RPMI8226 (cell line): Measurements from ENCODE around the gene PTPRK.

Experiments
- DNase-seq: peaks from one replicate; pipeline ENCODE4 v3.0.0-alpha.2; 2015

Gene PTPRK

GRCh38 chr6:128280066-128280465, 240.3 kb downstream of the PTPRK start:
- no peak for DNase-seq

DNA sequence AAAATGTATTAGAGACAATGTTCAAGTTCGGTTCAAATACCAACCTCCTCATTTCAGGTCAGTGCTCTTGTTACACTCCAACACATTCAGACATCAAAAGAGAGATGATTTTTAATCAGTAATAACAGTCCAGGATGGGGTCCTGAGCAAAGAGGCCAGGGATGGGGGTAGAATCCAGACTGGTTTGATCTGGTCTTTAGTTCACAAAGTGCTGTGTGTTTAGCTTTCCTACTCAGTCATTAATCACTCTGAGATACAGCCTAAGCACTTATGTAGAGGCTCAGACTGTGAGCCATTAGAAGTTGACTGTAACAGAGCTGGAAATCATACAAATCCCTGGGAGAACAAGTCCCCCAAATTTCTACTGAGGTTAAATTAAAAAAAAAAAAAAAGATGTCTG, 241.6 kb downstream of the PTPRK start:
- no peak for DNase-seq

- no peak for DNase-seq
Measured at GRCh38 chr6:128277379-128277778, 243.0 kb downstream of the PTPRK start.

- DNase-seq, result no peak
Measured at GRCh38 chr6:128276311-128276710, 244.1 kb downstream of the PTPRK start.

DNA sequence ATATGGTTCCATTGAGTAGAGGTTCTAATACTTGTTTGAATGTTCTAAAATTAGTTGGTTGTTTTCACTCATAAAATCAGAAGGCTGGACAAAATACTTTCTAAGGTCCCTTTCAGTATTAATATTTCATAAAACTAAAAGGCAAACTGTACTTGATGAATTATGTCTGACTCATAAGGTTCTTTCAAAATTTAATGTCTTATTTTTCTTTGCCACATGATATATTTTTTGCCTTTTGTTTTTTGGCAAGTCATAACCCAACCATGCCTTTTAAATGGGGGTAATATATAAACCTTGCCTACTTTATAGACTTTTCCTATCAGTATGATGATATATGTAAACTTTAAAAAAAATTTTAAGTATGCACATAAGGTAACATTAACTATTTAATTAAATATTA, 244.7 kb downstream of the PTPRK start:
- no peak for DNase-seq

GRCh38 chr6:128275030-128275429, 245.4 kb downstream of the PTPRK start:
- no peak for DNase-seq

DNA sequence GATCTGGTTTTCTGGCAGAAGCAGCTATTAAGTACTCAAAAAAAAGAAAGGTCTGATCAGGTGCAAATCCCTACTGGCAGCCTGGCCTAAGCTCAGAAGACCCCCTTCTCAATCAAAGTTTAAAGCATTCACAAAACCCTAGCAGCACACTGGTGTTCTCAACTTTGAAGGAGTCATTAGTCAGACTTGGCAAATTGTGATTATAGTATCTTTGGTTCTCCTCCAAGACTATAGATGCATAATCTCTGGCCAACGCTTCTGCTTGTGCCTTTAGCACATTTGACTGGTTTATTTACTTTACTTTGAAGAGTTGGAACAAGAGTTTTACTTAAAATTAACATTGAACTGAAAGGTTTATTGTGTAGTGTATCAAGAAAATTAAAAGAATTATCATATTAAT, 248.9 kb downstream of the PTPRK start:
- no peak for DNase-seq

DNA sequence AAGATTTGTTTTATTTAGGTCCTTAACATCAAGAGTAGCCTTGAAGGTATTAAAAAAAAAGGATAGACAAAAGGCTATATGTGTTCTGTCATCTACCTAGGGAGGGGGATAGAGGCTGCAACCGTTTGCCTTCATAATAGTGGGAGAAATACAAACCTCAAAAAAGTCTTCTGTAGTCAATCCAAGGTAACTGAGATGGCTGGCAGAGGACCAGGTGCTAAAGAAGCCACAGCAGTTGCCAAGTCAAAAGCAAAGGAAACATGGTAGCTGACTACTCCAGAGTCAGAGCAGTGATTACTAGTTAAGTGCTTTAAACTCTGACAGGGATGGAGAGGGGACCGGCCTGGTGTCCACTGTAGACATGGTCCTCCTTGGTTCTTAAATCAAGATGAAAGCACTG, 249.4 kb downstream of the PTPRK start:
- DNase-seq, result no peak

- DNase-seq, result no peak
Measured at GRCh38 chr6:128266946-128267345, 253.5 kb downstream of the PTPRK start.

- no peak for DNase-seq
Measured at GRCh38 chr6:128265706-128266105, 254.7 kb downstream of the PTPRK start.

- no peak for DNase-seq
Measured at GRCh38 chr6:128259730-128260685, 260.4 kb downstream of the PTPRK start.

GRCh38 chr6:128259029-128259724, 261.2 kb downstream of the PTPRK start:
- DNase-seq, result no peak

DNA sequence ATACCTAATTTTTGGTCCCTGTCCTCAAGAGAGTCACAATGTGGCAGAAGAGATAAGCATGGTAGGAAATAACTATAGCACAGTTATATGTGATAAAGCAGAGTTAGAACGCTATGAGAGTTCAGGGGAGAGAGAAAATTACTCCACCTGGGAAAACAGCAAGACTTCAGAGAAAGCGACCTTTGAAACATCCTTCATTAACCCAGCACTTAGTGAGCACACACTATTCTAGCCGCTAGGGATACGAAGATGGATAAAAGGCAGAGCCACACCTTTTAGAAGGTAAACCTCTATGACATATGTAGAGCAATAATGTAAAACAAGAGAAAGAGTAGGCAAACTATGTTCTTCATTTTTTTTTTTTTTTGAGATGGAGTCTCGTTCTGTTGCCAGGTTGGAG, 264.3 kb downstream of the PTPRK start:
- no peak for DNase-seq

GRCh38 chr6:128252341-128253176, 267.8 kb downstream of the PTPRK start:
- no peak for DNase-seq

- DNase-seq, result no peak
Measured at GRCh38 chr6:128251445-128252340, 268.7 kb downstream of the PTPRK start.

GRCh38 chr6:128250370-128251070, 269.9 kb downstream of the PTPRK start:
- DNase-seq, result no peak

- no peak for DNase-seq
Measured at GRCh38 chr6:128249429-128249828, 271.0 kb downstream of the PTPRK start.

DNA sequence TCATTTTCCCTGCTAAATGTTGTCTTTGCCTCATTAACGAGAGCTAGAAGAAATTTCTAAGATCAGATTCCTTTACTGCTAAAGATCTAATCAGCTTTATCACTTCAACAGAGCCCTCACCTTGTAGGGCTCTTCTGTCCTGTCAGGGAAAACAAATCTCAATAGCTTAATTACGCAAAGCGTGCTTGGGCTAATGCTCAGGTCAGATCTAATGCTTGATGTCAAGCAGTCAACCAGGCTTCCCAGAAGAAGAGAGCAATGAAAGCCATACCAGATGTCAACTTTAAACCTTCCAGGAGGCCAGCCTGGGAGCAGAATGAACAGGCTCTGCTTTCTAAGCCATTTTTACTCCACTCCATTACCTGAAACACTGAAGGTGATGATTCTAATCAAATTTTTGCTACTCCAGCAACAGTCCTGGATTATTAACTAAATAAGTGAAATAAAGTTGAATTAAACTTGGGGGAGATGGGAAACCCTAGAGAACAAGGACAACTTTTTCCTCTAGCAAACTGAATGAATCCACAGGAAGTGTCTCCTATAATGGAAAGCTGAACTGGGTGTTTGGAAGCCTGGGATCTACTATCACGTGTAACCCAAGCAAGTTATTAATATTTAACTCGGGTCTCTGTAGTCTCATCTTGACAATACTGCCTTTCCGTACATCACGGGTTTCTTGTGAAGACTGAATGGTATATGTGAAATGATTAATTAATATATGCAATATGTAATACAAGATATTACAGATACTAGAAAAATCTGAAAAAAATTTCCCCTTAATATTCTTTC, 273.7 kb downstream of the PTPRK start:
- DNase-seq, result no peak

DNA sequence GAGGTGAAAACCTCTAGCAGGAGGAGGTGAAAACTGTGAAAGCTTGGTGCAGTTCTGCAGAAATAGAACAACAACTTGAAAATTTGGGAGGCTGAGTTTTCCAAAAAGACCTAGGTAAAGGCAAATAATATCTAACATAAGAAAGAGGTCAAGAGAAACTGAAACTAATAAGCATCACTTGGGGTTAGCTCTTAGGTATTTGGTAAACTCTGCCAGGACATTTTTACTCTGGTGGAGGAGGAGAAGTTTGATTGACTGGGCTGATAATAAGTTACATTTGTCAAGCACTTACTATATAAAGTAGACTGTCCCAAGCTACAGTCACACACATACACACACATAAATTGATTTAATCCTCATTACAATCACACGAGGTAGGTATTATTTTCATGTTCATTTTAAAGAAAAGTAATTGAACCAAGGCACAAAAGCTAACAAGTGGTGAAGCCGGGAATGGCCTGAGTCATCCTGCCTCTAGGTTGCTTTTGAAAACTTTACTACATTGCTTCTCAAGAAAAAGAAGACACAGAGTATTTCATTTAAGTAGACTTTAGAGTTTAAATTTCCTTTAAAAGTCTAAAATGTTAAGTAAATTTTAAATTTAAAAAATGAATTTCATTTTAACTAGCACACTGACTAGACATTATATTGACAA, 275.5 kb downstream of the PTPRK start:
- no peak for DNase-seq

GRCh38 chr6:128242765-128243403, 277.5 kb downstream of the PTPRK start:
- DNase-seq, result no peak
